ENCODE measurements around the gene SUFU.

SUFU gene

DNA sequence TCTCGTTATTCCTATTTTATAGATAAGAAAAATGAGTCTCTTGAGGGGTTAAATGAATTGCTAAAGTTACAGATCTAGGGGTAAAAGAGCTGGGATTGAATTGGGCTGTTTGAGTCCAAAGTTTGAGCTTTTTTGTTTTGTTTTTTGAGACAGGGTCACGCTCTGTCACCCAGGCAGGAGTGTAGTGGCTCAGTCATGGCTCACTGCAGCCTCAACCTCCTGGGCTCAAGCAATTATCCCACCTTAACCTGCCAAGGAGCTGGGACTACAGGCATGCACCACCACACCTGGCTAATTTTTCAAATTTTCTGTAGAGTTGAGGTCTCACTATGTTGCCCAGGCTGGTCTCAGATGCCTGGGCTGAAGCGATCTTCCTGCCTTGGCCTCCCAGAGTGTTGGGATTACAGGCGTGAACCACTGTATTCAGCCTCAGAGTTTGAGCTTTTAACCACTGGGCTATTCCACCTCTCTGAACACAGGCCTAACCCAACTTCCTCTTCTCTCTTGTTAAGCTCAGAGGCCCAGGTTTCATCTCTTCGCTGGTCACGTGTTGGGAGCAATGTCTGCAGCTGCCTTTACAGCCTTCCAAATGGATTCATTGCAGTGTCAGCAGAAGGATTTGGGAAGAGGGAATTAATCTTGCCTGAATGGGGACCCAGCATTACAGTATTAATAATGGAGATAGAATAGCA is 8.0 kb downstream of the SUFU start:
- Histone ChIP-seq H3K27ac (ENCODE audit: insufficient read depth, low read length, poor library complexity, severe bottlenecking) (no peak overlapping the region), H3K9me3 (ENCODE audit: control insufficient read depth, low read length) (no peaks in the 10 kb centered on the region), H3K27me3 (replicated peaks; ENCODE audit: control insufficient read depth, insufficient read depth, low read length, poor library complexity, severe bottlenecking) (no peaks in the 10 kb centered on the region), H3K36me3 (ENCODE audit: control insufficient read depth, insufficient read depth, low read length) (peaks cover 57% of the 10 kb centered on the region), H3K4me1 (ENCODE audit: control insufficient read depth, insufficient read depth, low read length, poor library complexity, severe bottlenecking) (peaks cover 6% of the 10 kb centered on the region), H3K4me3 (ENCODE audit: insufficient read depth, low read depth, low read length, poor library complexity, severe bottlenecking) (no peak overlapping the region)
- DNase-seq, result no peak

DNA sequence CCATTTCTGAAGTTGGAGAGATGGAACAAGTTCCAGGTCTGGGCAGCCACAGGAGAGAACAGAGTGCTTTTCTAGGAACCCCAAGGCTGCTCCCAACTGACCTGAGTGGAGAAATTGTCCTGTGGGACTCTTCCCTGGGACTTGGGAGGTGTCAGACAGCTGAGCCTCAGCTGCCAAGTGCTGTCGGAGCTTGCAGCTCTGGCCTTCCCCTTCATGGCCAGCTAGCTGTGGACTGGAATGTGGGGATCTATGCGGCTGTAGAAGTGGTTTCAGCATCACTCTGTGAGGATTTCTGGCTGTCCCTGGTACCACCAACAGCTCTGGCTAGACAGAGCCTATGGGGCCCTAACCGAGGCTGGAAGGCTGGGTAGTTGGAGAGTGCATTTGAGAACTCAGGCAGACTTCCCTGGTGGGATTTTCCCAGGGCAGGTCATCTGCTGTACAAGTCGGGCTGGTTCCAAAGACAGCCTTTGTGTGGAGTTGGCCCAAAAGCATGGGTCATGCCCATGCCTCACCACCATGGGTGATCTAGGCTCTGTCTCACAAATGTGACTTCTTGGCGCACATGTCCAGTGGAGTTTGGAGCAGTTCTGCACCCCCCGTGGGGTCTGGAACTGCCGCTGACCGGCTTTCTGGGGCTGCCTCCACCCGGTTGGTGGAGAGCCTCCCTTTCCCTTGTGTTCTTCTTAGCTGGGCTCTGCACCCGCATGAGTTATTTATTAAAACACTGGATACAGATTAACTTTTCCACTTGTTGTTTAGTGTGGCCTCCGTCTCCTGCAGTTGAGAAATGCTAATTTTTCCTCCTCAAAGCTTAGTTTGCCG is 10.9 kb downstream of the SUFU start:
- Histone ChIP-seq H3K27me3 (replicated peaks; ENCODE audit: control insufficient read depth, insufficient read depth, low read length, poor library complexity, severe bottlenecking) (no peaks in the 10 kb centered on the region), H3K36me3 (ENCODE audit: control insufficient read depth, insufficient read depth, low read length) (peaks cover 43% of the 10 kb centered on the region), H3K4me3 (ENCODE audit: insufficient read depth, low read depth, low read length, poor library complexity, severe bottlenecking) (no peak overlapping the region), H3K27ac (ENCODE audit: insufficient read depth, low read length, poor library complexity, severe bottlenecking) (no peak overlapping the region), H3K9me3 (ENCODE audit: control insufficient read depth, low read length) (no peaks in the 10 kb centered on the region), H3K4me1 (ENCODE audit: control insufficient read depth, insufficient read depth, low read length, poor library complexity, severe bottlenecking) (peaks cover 6% of the 10 kb centered on the region)
- DNase-seq, result no peak

DNA sequence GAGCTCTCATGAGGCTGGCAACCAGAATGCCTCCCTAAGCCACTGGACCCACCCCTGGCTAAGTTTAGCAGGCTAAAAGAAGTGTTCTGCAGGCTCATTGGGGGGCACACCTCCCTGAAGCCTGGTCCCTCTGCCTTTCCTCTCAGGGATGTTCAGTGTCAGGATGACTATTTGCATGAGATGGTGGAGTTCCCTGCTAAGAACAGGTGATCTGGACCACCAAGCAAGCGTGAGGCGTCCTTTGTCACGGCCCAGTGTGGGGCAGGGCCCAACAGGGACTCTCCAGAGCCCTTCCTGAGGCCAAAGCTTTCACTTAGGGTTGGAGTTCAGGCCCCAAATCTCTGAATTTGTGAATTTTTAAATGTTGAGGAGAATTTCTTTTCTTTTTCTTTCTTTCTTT is 12.0 kb downstream of the SUFU start:
- Histone ChIP-seq H3K4me1 (ENCODE audit: control insufficient read depth, insufficient read depth, low read length, poor library complexity, severe bottlenecking) (peaks cover 6% of the 10 kb centered on the region), H3K36me3 (ENCODE audit: control insufficient read depth, insufficient read depth, low read length) (peaks cover 39% of the 10 kb centered on the region), H3K4me3 (ENCODE audit: insufficient read depth, low read depth, low read length, poor library complexity, severe bottlenecking) (no peak overlapping the region), H3K9me3 (ENCODE audit: control insufficient read depth, low read length) (no peaks in the 10 kb centered on the region), H3K27ac (ENCODE audit: insufficient read depth, low read length, poor library complexity, severe bottlenecking) (no peak overlapping the region), H3K27me3 (replicated peaks; ENCODE audit: control insufficient read depth, insufficient read depth, low read length, poor library complexity, severe bottlenecking) (no peaks in the 10 kb centered on the region)
- DNase-seq, result no peak

DNA sequence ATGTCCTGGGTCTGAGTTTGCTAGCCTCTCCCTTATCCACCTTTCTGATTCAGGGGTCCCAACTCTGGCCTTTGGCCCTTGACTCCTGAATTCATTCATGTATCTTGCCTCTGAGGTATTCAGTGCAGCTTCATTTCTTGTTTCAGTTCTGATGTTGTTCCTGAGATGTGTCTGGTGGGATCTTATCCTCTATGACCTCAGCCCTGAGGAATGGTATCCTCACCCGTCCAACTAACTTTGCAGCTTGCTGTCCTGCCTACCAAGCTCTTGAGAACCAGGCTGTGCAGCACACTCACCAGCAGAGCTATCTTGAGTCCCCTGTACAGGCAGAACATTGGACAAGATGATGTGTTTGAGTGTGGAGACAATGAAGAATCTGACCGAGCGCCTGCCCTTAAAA is 13.8 kb downstream of the SUFU start:
- DNase-seq, result no peak
- Histone ChIP-seq H3K4me3 (ENCODE audit: insufficient read depth, low read depth, low read length, poor library complexity, severe bottlenecking) (no peak overlapping the region), H3K36me3 (ENCODE audit: control insufficient read depth, insufficient read depth, low read length) (peaks cover 28% of the 10 kb centered on the region), H3K9me3 (ENCODE audit: control insufficient read depth, low read length) (no peaks in the 10 kb centered on the region), H3K4me1 (ENCODE audit: control insufficient read depth, insufficient read depth, low read length, poor library complexity, severe bottlenecking) (no peaks in the 10 kb centered on the region), H3K27ac (ENCODE audit: insufficient read depth, low read length, poor library complexity, severe bottlenecking) (no peak overlapping the region), H3K27me3 (replicated peaks; ENCODE audit: control insufficient read depth, insufficient read depth, low read length, poor library complexity, severe bottlenecking) (no peaks in the 10 kb centered on the region)

- Histone ChIP-seq H3K4me3 (ENCODE audit: insufficient read depth, low read depth, low read length, poor library complexity, severe bottlenecking) (no peak overlapping the region), H3K9me3 (ENCODE audit: control insufficient read depth, low read length) (no peaks in the 10 kb centered on the region), H3K36me3 (ENCODE audit: control insufficient read depth, insufficient read depth, low read length) (peaks cover 23% of the 10 kb centered on the region), H3K4me1 (ENCODE audit: control insufficient read depth, insufficient read depth, low read length, poor library complexity, severe bottlenecking) (no peaks in the 10 kb centered on the region), H3K27me3 (replicated peaks; ENCODE audit: control insufficient read depth, insufficient read depth, low read length, poor library complexity, severe bottlenecking) (no peaks in the 10 kb centered on the region), H3K27ac (ENCODE audit: insufficient read depth, low read length, poor library complexity, severe bottlenecking) (no peak overlapping the region)
- no peak for DNase-seq
These were observed 15.6 kb downstream of the SUFU start for GRCh38 chr10:102519246-102519825.

DNA sequence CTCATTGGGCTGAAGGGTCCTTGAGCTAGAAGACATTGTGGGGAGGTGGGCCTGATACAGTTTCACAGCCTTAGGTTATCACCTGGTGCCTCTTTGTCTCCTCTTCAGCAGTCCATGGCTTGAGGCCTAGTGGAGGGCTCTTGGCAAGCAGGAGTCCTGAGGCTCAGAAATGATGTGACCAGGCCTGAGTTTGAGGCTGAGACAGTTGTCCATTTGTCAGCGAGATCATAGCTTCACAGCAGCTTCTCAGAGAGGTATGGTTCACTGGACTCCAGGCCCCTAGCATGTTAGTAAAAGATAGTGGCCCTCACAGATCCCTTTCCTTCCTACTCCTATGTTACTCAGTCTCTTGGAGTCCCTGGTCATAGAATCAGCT is 19.1 kb downstream of the SUFU start:
- peaks cover 27% of the 10 kb centered on the region for H3K36me3 ChIP-seq (ENCODE audit: control insufficient read depth, insufficient read depth, low read length)
- no peaks in the 10 kb centered on the region for H3K9me3 ChIP-seq (ENCODE audit: control insufficient read depth, low read length)
- H3K4me1 ChIP-seq (ENCODE audit: control insufficient read depth, insufficient read depth, low read length, poor library complexity, severe bottlenecking), result no peaks in the 10 kb centered on the region
- H3K27ac ChIP-seq (ENCODE audit: insufficient read depth, low read length, poor library complexity, severe bottlenecking), result no peak overlapping the region
- DNase-seq, result no peak
- H3K27me3 ChIP-seq (replicated peaks; ENCODE audit: control insufficient read depth, insufficient read depth, low read length, poor library complexity, severe bottlenecking), result no peaks in the 10 kb centered on the region
- no peak overlapping the region for H3K4me3 ChIP-seq (ENCODE audit: insufficient read depth, low read depth, low read length, poor library complexity, severe bottlenecking)

DNA sequence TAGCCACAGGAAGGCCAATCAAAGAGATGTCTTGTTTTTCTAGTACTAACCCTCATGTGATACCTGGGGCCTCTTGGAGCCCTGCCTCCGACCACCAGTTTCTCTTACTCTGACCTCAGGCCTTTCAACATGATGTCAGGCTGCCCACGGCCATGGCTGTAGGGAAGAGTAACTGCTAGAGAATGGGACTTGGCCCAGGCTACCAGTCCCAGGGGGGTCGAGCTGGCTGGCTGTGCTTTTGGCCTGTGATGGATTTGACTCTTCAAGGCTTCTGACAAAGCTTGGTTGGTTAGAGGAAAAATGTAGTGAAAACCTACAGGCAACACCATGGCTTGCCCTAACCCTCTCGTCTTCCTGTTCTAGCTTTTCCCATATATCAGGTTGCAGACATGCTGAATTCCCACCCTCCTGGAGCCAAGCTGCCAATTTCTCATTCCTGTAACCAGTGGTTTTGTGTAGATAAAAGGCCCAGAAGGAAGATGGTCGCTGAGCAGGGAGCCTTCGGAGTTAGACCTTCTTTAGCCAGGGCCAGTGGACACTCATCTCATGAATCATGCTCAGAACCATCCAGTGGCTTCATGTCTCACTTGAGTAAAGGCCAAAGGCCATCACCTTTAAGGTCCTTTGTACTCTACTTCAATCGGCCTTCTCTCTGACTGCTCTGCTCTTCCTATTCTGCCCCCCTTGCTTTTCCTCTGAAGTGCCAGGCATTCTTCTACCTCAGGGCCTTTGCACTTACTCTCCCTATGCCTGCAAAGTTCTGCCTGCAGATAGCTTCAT is 19.7 kb downstream of the SUFU start:
- H3K36me3 ChIP-seq (ENCODE audit: control insufficient read depth, insufficient read depth, low read length), result peaks cover 27% of the 10 kb centered on the region
- no peak for DNase-seq

DNA sequence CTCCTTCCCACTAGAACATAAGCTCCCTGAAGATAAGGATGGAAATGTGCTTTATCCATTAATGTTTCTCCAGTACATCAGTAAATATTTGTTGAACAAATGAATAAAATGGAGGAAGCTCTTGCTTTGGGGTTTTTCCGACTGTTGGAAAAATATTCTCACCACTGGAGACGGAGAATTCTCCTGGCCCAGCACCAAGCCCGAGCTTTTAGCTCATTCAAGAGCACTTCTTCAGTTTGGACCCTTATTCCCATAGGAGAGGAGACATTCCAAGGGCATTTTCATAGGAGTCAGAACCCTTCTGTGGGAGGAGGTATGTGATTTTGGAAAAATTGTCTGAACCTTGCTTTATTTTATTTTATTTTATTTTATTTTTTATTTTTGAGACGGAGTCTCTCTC is 21.0 kb downstream of the SUFU start:
- Histone ChIP-seq H3K4me1 (ENCODE audit: control insufficient read depth, insufficient read depth, low read length, poor library complexity, severe bottlenecking) (no peaks in the 10 kb centered on the region), H3K36me3 (ENCODE audit: control insufficient read depth, insufficient read depth, low read length) (peaks cover 27% of the 10 kb centered on the region), H3K4me3 (ENCODE audit: insufficient read depth, low read depth, low read length, poor library complexity, severe bottlenecking) (no peak overlapping the region), H3K27ac (ENCODE audit: insufficient read depth, low read length, poor library complexity, severe bottlenecking) (no peak overlapping the region), H3K27me3 (replicated peaks; ENCODE audit: control insufficient read depth, insufficient read depth, low read length, poor library complexity, severe bottlenecking) (no peaks in the 10 kb centered on the region), H3K9me3 (ENCODE audit: control insufficient read depth, low read length) (no peaks in the 10 kb centered on the region)
- no peak for DNase-seq

More for the DNA sequence above, 19.7 kb downstream of the SUFU start:
- H3K27me3 ChIP-seq (replicated peaks; ENCODE audit: control insufficient read depth, insufficient read depth, low read length, poor library complexity, severe bottlenecking), result no peaks in the 10 kb centered on the region
- H3K27ac ChIP-seq (ENCODE audit: insufficient read depth, low read length, poor library complexity, severe bottlenecking), result no peak overlapping the region
- H3K4me1 ChIP-seq (ENCODE audit: control insufficient read depth, insufficient read depth, low read length, poor library complexity, severe bottlenecking), result no peaks in the 10 kb centered on the region
- no peak overlapping the region for H3K4me3 ChIP-seq (ENCODE audit: insufficient read depth, low read depth, low read length, poor library complexity, severe bottlenecking)
- H3K9me3 ChIP-seq (ENCODE audit: control insufficient read depth, low read length), result no peaks in the 10 kb centered on the region

- Histone ChIP-seq H3K4me3 (ENCODE audit: insufficient read depth, low read depth, low read length, poor library complexity, severe bottlenecking) (no peak overlapping the region), H3K4me1 (ENCODE audit: control insufficient read depth, insufficient read depth, low read length, poor library complexity, severe bottlenecking) (no peaks in the 10 kb centered on the region), H3K27me3 (replicated peaks; ENCODE audit: control insufficient read depth, insufficient read depth, low read length, poor library complexity, severe bottlenecking) (no peaks in the 10 kb centered on the region), H3K36me3 (ENCODE audit: control insufficient read depth, insufficient read depth, low read length) (peaks cover 28% of the 10 kb centered on the region), H3K9me3 (ENCODE audit: control insufficient read depth, low read length) (no peaks in the 10 kb centered on the region), H3K27ac (ENCODE audit: insufficient read depth, low read length, poor library complexity, severe bottlenecking) (no peak overlapping the region)
- DNase-seq, result no peak
These were observed 23.8 kb downstream of the SUFU start for GRCh38 chr10:102527546-102527945.
